ENCODE data around the gene GGN. TPM values are rescaled to one million over a fixed set of nuclear protein-coding genes. Genes with fewer than 3 reads are reported as not detected.

The GGN gene
- total and polyA plus RNA-seq, 2 of the 13 experiments (the other 11 are each of a cell fraction or from before 2014, with no cell fraction given), result not detected

GRCh38 chr19:38340927-38341326, 46.9 kb downstream of the GGN start:
- ATAC-seq, result no peak
- no peak for FAIRE-seq
- 77% methylated on average over 2 of the region's 2 CpGs for WGBS (ENCODE audit: low lambda C conversion rate)
- H4K20me1 ChIP-seq (ENCODE audit: insufficient read depth, low read length), result no peaks in the 10 kb centered on the region
- intact Hi-C loops (cut with micrococcal nuclease; ENCODE audit: unreplicated experiment), result no loop called here
- no peaks in the 10 kb centered on the region for H3K9me3 ChIP-seq (ENCODE audit: low read length)
- BruUV-seq (replicated peaks), result no TSS peak
- H3K27me3 ChIP-seq (ENCODE audit: control insufficient read depth in 1 of 2, insufficient read depth in 2 of 2, low read length in 2 of 2), result no peaks in the 10 kb centered on the region
- H2AFZ ChIP-seq (ENCODE audit: low read length), result no peak overlapping the region
- H3K27ac ChIP-seq (ENCODE audit: extremely low read length, insufficient read depth, low read length), result no peak overlapping the region
- no peak overlapping the region for H3K4me2 ChIP-seq (ENCODE audit: low read depth, low read length)
- H3K79me2 ChIP-seq (ENCODE audit: insufficient read depth, low read length), result no peaks in the 10 kb centered on the region
- H3K36me3 ChIP-seq (replicated peaks in 1 of 2; ENCODE audit: control insufficient read depth in 1 of 2, insufficient read depth in 2 of 2, low read length in 2 of 2), result no peaks in the 10 kb centered on the region
- DNase-seq (ENCODE audit: low spot score), result no peak
- TF ChIP-seq SNRNP70 (IDR thresholded peaks at IDR 0.05; ENCODE audit: low read depth, low read length) (no peak), MNT (IDR thresholded peaks at IDR 0.05) (no peak), PAXIP1 (CRISPR knock-in tag; conservative IDR thresholded peaks at IDR 0.05) (no peak), ZSCAN5A (CRISPR knock-in tag; IDR thresholded peaks at IDR 0.05; ENCODE audit: borderline replicate concordance) (no peak), ZFP36L1 (CRISPR knock-in tag; IDR thresholded peaks at IDR 0.05) (no peak), ZNF12 (CRISPR knock-in tag; IDR thresholded peaks at IDR 0.05) (no peak), ZNF776 (CRISPR knock-in tag; IDR thresholded peaks at IDR 0.05) (no peak)
- POLR2A ChIA-PET, result no interaction called here
- in situ Hi-C loops (cut with HindIII; ENCODE audit: extremely low pct_ligation_motif_present, low pct_unique_long_range_greater_than_20kb), result no loop called here
- no peak overlapping the region for H3K4me3 ChIP-seq (replicated peaks in 1 of 3; ENCODE audit: insufficient read depth in 1 of 3, low read depth in 2 of 3, low read length in 3 of 3)
- peaks cover 10% of the 10 kb centered on the region for H3K4me1 ChIP-seq (ENCODE audit: insufficient read depth, low read length)
- H3K9ac ChIP-seq (ENCODE audit: insufficient read depth, low read depth, low read length), result no peak overlapping the region
- CTCF ChIA-PET (ENCODE audit: low intra/inter-chr PET ratio, low total read pairs), result no interaction called here
